HL-60/S4 treated with phorbol 12-myristate 13-acetate at 8.2 ng/mL for 4 days and 3 days (cell line): ENCODE measurements around the gene MRAP2.
"Not testable (repeated sequence)": the region's sequence is repeated elsewhere in the genome, so short reads cannot be mapped to it uniquely, and the experiment has no call there.

Experiments
- in situ Hi-C: fragments of 300-500 bp; cut with MboI; formaldehyde crosslinking; loops from 2 replicates; pipeline ENCODE4 v1.15.0; 2022; ENCODE audit warnings: low sequenced_read_pairs

The MRAP2 gene

DNA sequence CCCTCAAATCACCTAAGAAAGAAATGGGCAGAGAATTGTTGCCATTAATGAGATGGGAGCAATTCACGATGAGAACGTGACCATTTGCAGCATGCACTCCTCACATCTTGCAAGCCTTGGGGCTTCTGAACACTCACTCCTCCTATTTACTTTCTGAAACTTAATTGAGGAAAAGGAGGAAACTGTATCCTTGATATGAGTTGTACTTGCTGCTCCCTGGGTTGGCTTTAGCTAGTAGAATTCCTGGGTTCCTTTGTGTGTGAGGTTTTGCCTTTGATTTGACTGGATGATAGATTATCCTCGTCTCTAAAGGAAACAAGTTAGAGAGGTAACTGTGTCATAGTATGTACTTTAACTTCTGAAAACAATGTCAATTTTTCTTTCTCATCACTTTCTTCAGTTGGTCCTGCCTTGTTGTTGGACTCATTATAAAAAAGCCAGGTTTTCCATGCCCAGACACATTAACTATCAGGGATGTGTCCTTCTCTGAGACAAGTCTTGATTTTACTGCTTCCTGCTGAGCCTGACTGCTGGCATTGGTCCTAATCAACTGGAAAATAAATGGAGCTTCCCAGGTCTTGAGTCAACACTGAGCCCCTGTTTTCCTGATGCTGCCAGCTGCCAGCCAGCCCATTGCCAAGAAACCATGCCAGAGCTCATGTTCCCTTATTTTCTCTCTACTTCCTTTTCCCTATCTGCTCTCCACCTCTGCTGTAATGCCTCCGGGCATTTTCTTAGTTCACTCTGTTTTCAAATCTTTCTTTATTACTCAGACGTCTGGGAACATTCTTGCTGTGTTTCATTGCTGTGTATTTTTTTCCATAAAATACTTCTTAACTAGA, 6.0 kb upstream of the MRAP2 start:
- in situ Hi-C loops: no loop called here

DNA sequence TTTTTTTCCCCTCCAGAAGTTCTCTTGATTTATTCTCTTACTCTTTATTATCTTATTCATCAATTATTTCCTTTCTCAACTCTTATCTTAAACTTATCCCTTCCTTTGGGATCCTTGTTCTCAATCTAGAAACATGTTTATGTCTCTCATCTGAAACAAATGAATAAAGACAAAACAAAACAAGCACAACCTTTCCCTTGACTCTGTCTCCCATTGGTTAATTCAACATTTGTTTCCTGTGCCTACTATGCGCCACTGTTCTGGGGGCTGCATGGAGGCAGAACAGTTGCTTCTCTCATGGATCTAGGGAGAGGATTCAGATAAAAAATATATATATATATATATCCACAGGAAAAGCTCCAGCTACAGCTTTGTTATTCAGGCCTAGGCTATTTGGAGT, 5.2 kb upstream of the MRAP2 start:
- in situ Hi-C loops: no loop called here

DNA sequence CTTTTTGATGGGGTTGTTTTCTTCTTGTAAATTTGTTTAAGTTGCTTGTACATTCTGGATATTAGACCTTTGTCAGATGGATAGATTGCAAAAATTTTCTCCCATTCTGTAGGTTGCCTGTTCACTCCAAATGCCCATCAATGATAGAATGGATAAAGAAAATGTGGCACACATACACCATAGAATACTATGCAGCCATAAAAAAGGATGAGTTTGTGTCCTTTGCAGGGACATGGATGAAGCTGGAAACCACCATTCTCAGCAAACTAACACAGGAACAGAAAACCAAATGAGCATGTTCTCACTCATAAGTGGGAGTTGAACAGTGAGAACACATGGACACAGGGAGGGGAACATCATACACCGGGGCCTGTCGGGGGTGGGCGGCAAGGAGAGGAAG, 1.6 kb upstream of the MRAP2 start:
- in situ Hi-C loops: not testable (repeated sequence)

DNA sequence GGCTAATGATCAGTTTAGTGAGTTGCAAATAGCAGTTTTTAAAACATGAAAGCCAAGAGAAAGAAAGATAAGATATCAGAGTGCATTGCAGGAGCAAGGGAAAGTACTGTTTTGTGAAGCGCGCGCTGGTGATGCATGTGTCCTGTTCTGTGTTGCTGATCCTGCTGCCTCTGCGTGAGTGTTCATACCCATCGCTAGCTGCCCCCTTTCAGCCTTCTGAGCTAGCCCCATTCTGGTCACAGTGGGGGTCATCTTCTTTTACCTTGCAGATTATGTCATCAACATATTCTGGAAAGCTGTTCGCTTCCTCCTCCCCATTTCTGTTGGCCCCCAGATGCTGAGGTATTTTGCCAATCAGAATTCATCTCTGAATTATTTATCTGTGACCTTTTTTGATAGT, 1.9 kb downstream of the MRAP2 start:
- in situ Hi-C loops: no loop called here

DNA sequence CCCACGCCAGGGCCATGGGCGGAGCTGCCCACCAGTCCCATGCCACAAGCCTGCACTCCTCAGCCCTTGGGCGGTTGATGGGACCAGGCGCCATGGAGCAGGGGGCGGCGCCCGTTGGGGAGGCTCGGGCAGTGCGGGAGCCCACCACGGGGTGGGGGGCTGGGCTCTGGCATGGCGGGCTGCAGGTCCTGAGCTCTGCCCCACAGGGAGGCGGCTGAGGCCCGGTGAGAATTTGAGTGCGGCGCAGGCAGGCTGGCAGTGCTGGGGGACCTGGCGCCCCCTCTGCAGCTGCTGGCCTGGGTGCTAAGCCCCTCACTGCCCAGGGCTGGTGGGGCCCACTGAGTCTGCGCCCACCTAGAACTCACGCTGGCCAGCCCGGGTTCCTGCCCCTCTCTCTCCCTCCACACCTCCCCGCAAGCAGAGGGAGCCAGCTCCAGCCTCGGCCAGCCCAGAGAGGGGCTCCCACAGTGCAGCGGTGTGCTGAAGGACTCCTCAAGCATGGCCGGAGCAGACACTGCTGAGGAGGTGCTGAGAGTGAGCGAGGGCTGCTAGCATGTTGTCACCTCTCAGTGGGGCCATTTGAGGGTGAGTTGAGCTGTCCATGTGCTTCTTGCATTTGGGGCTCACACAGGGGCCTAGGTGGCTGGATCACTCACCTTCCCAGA, 4.0 kb downstream of the MRAP2 start:
- in situ Hi-C loops: no loop called here

DNA sequence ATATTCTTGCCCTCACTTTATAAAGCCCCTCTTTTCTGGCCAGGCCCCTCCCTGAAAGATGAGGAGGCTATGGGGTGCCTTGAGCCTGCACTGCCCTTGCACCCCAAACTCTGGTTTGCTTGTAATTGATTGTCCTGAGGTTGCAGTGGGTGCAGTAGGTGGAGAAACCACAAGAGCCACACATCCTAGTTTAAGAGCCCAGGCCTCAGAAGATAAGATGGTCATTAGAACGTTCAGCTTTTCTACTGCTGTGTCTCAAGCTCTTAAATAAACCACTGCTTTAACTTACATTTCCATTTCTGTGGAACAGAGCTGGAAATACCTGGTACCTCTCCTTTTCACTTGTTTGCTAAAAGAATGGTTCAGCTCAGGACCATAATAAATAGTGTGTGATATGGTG, 9.0 kb downstream of the MRAP2 start:
- in situ Hi-C loops: no loop called here

DNA sequence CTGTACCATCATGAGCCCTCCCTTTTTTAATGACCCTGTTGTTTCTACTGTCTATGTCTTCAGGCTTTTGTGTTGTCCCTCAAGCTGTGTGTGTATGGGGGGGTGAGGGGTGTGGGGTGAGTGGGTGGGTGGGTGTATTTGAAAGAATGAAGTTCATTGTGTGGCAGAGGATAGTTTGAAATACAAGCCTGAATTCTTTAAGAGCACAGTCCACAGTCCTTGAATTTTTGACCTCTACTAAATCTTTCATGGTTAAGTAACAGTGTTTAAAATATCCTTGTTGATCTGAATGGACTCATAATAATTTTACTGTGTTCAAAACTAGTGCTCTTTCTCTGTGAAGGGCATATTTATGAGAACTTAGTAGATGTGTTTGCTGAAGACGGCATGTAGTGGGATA, 10.0 kb downstream of the MRAP2 start:
- in situ Hi-C loops: no loop called here

DNA sequence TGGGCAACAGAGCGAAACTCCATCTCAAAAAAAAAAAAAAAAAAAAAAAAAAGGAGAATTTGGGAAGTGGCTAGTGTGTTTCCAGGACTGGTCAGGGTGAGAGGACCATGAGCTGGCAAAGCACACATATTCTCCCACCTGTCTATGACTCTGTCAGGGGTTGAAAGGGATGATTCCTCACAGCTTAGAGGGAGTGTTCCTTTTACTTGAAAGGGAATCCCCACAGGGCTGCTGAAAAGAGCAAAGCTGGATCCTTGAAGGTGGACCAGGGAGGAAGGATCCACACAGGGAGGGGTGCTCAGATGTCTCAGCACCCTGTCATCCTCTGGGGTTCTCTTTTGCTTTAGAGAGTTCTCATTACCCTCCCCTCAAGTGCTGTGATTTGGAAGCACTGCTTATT, 13.2 kb downstream of the MRAP2 start:
- in situ Hi-C loops: no loop called here

DNA sequence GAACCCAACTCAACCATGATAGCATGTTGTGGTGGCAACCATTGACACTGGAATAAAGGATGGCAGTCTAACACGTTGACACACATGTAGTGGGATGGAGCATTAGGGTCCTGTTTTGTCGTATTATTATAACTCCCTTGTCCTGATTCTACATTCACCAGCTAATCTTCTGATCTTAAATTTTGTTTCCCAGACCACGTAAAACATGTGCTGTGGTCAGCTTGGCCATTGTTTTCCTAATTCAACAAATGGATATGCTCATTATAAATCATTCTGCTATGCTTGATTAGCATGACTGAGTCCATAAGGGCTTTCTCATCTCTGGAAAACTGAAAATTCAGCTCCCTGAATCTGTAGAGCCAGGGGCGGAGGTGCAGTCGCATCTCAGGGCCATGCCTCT, 15.0 kb downstream of the MRAP2 start:
- in situ Hi-C loops: no loop called here

DNA sequence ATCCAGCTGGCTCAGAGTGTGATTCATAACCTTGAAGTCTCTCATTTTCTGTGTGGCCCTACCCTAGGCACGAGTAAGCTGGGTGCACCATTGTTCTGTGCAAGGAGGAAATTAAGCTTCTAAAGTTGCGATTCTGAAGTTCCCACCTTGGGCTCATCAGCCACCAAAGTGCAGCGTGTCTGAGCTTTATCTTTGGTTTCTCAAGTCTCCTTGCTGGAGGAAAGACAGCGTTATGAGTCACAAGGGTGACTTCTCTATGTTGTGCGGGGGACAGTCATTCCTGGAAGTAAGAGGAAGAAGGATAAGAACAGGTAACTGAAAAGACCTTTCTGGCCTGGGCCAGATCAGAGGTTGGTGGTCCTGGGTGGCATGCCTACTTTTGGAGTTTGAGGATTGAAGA, 16.8 kb downstream of the MRAP2 start:
- in situ Hi-C loops: no loop called here

DNA sequence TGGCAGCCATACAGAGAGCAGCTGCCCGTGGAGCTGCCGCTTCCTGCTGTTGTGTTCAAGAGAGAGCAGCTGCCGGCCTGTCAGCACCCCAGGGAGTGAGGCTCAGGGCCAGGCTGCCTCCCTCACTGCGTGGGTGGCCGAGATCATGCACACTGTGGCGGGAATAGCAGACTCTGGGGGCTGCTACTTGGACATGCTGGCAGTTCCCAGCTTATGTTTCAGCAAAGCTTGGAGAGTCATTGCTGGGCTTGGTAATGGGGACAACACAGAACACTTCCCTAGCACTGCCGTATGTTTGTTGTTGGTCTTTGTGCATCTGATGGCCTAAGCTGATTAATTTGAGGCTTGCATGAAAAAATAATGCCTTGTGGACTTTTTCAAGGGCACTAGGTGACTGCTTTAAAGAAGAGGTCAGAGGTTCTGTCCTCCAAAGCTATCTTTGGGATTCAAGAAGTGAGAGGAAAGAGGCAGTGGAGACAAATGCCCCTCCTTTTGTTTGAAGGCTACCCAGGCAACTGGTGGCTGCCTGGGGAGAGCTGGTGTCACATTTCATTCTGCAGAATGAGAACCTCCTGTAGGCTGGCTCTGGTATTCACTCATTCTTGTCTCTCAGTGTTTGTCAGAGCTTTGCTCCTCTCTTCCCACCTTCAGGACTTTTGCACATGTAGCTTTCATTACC, 18.8 kb downstream of the MRAP2 start:
- in situ Hi-C loops: no loop called here

DNA sequence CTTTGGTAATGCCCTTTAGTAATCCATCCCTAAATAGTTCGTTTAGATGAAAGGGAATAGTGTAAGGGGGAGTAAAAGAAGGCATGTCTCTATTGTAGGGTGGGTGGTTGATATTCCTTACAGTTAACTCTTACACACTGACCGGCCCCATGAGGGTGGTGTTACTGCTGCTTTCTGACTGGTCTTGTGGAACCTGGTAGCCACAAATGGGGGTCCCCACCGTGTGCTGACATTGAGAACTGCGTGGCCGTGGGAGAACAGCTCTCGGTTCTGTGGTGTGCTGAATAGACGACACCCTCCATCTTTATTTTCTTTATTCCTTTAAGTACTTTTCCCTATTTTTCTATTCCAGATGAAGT, 19.3 kb downstream of the MRAP2 start:
- in situ Hi-C loops: no loop called here

DNA sequence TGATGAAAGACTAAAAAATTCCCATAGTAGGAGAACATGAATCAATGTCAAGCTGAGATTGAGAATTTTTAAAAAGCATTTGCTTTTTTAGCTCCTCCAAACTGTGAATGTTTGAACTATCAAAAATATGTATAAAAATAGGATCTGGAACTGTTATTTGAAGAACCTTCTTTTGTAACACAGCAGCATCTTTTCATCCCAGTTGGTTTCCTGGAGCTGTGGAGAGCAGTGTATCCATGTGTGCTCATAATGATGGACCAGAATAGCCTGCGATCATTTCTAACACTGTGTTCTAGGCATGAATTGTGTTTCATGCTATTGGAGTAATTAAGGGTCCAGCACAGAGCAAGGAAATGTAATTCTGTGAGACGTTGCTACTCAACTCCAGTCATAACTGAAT, 22.1 kb downstream of the MRAP2 start:
- in situ Hi-C loops: no loop called here

DNA sequence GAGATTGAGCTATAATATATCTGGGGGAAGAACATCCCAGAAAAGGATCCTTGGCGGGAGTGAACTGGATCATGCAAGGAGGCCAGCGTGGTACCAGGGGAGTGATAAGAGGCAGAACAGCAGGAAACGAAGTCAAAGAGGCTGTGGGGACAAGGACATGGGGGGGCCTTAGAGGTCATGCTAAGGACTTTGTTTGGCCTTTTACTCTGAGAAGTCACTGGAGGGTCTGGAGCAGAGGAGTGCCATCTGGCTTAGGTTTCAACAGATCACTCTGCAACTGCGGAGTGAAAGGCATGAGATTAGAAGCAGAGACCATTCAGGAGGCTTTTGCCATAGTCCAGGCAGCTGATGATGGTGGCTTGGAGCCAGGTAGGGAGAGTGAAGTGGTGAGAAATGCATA, 24.3 kb downstream of the MRAP2 start:
- in situ Hi-C loops: no loop called here

DNA sequence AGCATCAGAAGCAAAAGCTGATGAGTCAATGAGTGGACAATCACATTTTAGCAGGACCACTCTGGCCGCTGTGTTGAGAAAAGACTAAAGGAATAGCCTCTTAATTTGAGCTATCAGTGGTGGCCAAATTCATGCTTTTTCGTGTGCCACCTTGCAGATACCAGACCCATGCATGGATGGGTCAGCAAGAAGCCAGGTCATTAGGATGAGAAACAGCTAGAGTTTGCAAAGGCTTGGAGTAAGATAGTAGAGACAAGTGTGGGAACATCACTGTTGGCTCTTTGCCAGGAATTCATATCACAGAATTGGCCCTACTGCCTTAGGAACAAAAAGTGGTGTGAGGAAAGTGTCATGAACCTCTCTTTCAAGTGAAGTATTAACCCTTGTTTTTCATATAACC, 25.5 kb downstream of the MRAP2 start:
- in situ Hi-C loops: no loop called here

DNA sequence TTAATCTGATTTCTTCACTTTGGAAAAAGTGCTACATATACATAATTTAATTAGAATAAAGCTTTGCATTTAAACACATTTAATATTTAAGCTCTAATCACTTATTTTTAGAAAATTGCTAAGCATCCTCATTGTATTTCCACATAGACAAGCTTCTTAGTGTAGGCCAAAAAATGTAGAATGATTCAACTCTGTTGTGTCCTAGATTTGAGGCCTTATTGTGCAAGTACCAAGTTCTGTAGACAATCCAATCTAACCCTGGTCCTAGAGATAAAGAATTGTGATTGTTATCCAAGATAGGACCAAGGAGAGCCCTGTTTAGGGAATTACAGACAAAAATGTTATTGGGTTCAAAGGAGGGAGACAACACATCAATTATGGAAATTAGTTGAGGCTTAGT, 27.6 kb downstream of the MRAP2 start:
- in situ Hi-C loops: no loop called here

DNA sequence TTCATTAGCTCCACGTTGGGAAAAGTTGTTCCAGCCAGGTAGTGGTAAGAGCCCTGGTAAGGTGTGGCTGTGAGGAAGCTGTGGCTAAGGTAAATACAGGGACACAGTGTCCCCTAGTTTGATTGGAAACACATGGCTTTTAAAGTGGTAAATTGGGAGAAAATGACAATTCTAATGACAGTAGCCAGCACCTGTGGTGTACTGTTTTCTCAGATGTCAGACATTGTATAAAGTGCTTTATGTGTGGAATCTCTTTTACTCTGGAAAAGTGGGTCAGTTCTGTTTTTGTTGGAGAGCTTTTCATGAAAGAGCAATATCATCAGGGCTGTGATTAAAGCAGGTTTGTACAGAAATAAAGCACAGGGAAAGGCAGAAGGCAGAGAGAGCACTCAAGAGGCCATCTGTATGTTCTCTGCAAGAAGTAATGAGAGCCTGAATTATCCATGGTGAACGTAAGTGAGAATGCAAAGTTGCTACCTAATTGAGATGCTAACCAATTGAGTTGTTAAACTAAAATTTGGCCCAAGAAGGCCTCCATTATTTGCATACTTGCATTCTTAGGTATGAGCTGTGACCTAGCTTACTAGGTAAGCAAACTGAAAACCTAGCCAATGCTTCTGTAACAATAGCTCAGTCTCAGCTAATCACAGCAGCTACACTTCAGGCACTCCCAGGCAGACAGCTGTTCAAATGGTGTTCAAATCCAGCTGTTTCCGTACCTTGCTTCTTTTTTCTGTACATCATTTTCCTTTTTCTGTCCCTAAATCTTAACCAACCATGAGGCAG, 28.2 kb downstream of the MRAP2 start:
- in situ Hi-C loops: no loop called here

DNA sequence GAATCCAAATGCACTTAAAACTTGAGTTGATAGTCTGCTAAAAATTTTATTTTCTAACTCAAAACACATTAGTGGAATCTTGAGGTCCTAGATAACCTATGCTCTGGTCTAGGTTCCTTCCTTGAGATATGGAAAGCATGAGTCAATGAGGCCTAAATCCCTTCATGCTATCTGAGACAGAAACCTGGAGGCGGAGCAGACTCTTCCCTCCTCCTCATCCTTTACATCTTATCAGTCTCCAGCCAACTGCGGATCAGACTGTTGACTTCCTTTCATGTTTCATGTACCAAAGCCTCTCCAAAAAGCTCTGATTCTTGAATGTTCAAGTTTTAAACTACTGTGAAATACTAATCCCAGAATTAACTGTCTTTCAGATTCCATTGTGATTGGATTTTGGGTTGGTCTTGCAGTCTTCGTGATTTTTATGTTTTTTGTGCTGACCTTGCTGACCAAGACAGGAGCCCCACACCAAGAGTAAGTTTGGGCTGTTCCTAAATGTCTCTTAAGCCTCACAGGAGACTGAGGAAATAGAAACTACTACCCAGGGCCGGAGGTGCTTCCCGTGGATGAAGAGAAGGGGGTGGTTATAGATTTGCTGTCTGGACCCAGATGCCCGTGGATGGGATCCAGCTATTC, 29.1 kb downstream of the MRAP2 start:
- in situ Hi-C loops: no loop called here

DNA sequence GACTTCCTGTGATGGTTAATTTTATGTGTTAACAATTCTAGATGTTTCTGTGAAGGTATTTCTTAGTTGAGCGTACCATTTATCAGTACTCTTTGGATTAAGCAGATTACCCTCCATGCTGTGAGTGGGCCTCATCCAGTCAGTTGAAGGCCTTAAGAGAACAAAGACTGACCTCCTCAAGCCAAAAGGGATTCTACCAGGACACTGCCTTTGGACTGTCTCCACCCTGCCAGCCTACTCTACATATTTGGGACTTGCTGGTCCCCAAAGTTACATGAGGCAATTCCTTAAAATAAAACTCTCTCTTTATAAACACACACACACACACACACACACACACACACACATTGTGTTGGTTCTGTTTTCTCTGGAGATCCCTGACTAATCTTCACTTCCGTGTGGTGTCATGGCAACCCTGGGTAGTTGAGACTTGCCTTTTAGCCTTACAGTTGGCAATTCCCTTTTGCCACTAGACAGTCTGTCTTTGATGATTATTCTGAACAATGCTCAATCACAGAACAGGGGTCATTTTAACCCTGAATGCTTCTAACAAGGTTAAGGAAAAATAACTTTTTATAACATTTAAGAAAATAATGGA, 32.2 kb downstream of the MRAP2 start:
- in situ Hi-C loops: no loop called here

DNA sequence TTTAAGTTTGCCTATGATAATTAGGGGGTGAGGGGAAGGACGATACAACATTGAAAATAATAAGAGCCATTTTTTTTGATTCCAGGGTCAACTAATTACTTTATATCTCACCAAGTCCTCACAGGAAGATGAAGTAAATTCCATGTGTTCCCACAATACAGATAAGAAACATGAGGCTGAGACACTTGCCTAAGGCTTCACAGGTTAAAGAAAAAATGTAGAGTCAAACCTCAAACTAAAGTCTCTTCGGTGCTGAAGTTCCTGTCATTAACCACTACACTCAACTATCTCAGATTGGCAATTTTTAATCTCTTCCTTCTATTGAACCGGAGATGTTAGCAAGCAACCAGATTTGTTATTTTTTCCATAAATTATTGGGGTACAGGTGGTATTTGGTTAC, 33.0 kb downstream of the MRAP2 start:
- in situ Hi-C loops: no loop called here

DNA sequence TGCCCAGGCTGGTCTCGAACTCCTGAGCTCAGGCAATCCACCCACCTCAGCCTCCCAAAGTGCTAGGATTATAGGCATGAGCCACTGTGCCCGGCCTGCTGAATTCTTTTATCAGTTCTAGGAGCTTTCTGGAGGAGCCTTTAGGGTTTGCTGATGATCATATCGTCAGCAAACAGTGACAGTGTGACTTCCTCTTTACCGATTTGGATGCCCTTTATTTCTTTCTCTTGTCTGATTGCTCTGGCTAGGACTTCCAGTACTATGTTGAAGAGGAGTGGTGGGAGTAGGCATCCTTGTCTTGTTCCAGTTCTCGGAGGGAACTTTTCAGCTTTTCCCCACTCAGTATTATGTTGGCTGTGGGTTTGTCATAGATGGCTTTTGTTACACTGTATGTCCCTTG, 35.3 kb downstream of the MRAP2 start:
- in situ Hi-C loops: not testable (repeated sequence)
